ENCODE measurements around the gene SLC37A1.

Gene SLC37A1

DNA sequence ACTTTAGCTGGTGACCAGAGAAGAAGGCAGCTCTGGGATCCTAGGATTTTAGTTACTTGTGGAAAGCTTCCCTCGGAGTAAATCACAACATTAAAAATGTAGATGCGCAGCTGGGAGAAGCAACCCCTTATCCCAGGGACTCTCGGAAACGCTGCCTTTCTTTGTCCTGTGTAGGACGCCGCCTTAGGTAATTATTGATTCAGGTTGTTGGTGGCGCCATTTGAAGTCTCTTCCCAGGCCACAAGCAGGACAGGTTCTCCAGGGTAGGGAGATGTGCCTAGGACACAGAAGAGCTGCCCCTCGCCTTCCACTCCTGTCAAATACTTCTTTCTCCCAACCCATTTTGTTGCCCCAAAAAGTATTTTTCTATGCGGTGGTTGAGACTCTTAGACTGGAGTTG lies 10.3 kb downstream of the SLC37A1 start:
- Mint-ChIP-seq H3K27ac (no peak overlapping the region), H3K4me3 (no peak overlapping the region), H3K4me1 (ENCODE audit: low read depth) (peaks cover 36% of the 10 kb centered on the region), H3K27me3 (ENCODE audit: low read depth) (no peaks in the 10 kb centered on the region), H3K36me3 (ENCODE audit: low read depth) (peaks cover 47% of the 10 kb centered on the region), H3K9me3 (no peaks in the 10 kb centered on the region)

DNA sequence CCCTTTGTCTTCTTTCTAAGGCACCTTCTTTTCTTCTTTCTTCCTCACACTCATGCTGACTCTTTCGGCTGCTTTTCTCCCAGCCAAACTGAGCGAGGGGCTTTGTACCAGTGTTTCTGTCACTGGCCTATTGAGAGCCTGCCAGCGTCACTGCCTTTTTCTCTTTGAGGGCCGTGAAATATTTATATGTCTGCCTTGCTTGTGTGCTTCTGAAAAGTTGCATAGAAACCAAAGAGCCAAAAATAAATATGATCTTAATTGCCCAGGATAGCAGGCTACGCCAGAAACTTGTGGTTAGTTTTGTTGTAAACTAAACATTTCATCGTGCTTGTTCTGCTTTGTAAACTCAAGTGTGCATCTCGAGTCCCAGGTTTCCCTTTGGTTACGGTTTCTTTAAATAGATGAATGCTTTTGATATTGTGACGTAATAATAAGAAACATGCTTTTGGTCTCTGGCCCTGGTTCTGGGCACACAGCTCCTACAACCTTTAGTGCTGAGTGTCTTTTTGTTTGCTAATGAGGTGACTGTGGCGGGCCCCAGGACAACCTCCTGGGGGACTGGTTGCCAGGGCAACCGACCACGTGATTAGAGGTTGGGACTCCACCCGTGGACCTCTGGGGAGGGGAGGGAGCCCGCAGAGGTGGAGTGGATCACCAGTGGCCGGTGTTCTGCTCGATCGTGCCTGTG lies 10.8 kb downstream of the SLC37A1 start:
- Mint-ChIP-seq H3K4me1 (ENCODE audit: low read depth) (peaks cover 36% of the 10 kb centered on the region), H3K27ac (no peak overlapping the region), H3K27me3 (ENCODE audit: low read depth) (no peaks in the 10 kb centered on the region), H3K4me3 (no peak overlapping the region), H3K9me3 (no peaks in the 10 kb centered on the region), H3K36me3 (ENCODE audit: low read depth) (peaks cover 47% of the 10 kb centered on the region)

DNA sequence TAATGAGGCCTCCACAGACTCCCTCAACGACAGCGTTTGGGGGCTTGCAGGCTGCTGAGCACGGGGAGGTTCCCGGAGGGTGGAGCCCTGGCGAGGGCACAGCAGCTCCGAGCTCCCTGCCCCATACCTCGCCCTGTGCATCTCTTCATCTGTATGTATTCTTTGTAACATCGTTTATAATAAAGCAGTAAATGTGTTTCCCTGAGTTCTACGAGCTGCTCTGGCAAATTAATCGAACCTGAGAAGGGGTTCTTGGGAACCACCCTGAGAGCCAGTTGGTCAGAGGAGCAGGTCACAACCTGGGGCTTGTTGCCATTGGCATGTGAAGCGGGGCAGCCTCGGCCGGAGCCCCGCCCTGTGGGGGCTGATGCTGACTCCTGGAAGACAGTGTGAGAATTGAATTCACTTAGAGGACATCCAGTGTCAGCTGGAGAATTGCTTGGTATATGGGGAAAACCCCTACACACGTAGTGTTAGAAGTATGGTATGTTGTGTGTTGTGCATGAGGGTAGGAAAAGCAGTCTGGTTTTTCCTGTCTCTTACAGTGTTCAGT lies 11.5 kb downstream of the SLC37A1 start:
- no peaks in the 10 kb centered on the region for H3K27me3 Mint-ChIP-seq (ENCODE audit: low read depth)
- no peak overlapping the region for H3K27ac Mint-ChIP-seq
- H3K4me1 Mint-ChIP-seq (ENCODE audit: low read depth) = peaks cover 38% of the 10 kb centered on the region
- no peak overlapping the region for H3K4me3 Mint-ChIP-seq
- no peaks in the 10 kb centered on the region for H3K9me3 Mint-ChIP-seq
- H3K36me3 Mint-ChIP-seq (ENCODE audit: low read depth) = peaks cover 41% of the 10 kb centered on the region

DNA sequence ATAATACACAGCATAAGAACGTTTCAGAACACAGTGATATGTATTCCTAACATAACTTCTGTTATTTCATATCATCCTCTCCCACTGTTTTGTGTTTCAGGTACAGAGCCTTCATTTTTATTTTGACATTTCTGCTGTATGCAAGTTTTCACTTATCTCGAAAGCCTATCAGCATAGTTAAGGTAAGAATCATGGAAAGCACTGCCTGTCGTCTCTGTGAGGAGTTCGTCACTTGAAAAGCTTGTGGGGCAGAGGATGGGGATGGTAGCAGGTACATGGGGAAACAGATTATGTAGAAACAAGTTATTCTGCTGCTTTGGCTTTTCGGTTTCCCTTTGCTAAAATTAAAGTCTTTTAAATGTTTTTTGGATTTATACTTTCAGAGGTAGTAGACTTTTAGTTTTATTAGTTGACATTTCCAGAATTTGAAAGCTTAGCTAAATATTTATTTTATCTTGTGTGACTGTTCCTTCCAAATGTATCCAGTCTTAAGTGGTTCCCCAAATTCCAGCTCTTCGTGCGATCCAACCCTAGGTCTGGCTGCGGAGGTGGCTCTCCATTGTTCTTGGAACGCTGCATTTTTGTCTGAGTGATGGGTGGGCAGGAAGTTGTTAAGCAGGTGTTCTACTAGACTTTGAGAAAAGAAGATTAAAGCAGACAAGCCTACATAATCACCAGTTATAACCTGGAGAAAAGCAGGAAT lies 12.2 kb downstream of the SLC37A1 start:
- Mint-ChIP-seq H3K4me1 (ENCODE audit: low read depth) (peaks cover 42% of the 10 kb centered on the region), H3K9me3 (no peaks in the 10 kb centered on the region), H3K4me3 (no peak overlapping the region), H3K36me3 (ENCODE audit: low read depth) (peaks cover 34% of the 10 kb centered on the region), H3K27me3 (ENCODE audit: low read depth) (no peaks in the 10 kb centered on the region), H3K27ac (no peak overlapping the region)

DNA sequence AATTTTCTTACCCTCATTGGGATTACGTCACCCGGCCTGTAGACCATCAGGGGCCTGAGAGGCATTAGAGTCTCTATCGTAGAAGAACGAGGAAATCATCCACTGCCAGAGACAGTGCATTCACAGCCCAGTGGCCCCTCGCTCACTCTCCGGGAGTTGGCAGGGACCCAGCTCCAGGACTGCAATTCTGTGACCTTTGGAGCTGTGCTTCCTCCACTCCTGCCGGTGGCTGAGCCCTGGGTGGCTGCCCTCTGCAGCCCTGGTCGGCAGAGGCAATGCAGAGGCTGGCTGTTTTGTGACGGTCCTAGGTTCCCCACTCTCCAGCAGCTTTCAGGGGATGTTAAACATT lies 12.7 kb downstream of the SLC37A1 start:
- no peaks in the 10 kb centered on the region for H3K9me3 Mint-ChIP-seq
- peaks cover 34% of the 10 kb centered on the region for H3K36me3 Mint-ChIP-seq (ENCODE audit: low read depth)
- H3K27ac Mint-ChIP-seq = no peak overlapping the region
- no peaks in the 10 kb centered on the region for H3K27me3 Mint-ChIP-seq (ENCODE audit: low read depth)
- H3K4me3 Mint-ChIP-seq = no peak overlapping the region
- peaks cover 42% of the 10 kb centered on the region for H3K4me1 Mint-ChIP-seq (ENCODE audit: low read depth)

DNA sequence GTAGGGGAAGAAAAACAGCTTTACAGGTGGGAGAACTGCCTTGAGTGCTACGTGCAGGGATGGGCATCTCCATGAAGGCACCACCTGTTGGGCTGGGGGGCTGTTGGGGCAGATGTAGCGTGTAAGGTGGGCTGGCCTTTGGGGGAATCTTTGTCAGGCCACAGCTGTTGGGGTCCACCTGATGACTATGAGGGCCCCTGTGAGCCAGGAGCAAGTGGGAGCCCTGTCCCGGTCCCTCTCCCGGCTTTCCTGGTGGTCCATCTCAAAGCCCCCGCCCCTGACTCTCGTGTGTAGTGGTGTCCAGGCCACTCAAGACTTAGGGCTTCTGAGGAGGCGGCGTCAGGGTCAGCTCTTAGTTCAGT lies 13.5 kb downstream of the SLC37A1 start:
- H3K4me3 Mint-ChIP-seq = peak overlapping the region; percentile 30
- no peaks in the 10 kb centered on the region for H3K27me3 Mint-ChIP-seq (ENCODE audit: low read depth)
- peaks cover 40% of the 10 kb centered on the region for H3K4me1 Mint-ChIP-seq (ENCODE audit: low read depth)
- H3K27ac Mint-ChIP-seq = peak overlapping the region; percentile 47
- no peaks in the 10 kb centered on the region for H3K9me3 Mint-ChIP-seq
- H3K36me3 Mint-ChIP-seq (ENCODE audit: low read depth) = peaks cover 28% of the 10 kb centered on the region

DNA sequence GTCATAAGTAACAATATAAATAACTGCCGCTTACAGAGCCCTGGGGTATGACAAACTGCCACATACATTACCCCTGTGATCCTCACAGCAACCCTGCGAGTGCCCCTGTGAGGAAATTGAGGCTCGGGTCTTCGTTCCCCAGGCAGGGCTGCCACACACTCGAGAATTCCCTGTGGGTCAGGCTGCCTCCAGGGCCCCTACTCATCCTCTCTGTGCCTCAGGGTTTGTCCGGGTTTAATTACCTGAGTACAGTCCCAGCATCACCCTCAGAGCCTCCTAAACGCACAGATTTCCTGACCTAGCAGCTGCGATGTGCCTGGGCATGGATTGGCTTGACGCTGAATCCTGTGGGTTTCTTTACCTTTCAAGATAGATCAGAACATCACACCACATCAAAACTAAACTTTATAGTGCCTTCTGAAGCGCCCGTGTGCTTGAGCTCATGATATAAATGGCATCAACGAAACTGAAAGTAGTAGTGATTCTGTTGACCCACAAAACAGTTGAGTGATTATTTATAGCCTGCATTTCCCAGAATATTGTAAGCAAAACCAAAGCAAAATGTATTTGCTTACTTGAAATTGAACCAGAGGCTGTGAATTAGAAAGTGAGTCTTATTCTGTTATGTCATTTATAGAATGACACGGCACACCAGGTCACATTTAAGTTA lies 14.0 kb downstream of the SLC37A1 start:
- peak overlapping the region; percentile 85 for H3K27ac Mint-ChIP-seq
- peak overlapping the region; percentile 76 for H3K4me3 Mint-ChIP-seq
- peaks cover 29% of the 10 kb centered on the region for H3K36me3 Mint-ChIP-seq (ENCODE audit: low read depth)
- H3K9me3 Mint-ChIP-seq = no peaks in the 10 kb centered on the region
- H3K4me1 Mint-ChIP-seq (ENCODE audit: low read depth) = peaks cover 40% of the 10 kb centered on the region
- H3K27me3 Mint-ChIP-seq (ENCODE audit: low read depth) = no peaks in the 10 kb centered on the region

DNA sequence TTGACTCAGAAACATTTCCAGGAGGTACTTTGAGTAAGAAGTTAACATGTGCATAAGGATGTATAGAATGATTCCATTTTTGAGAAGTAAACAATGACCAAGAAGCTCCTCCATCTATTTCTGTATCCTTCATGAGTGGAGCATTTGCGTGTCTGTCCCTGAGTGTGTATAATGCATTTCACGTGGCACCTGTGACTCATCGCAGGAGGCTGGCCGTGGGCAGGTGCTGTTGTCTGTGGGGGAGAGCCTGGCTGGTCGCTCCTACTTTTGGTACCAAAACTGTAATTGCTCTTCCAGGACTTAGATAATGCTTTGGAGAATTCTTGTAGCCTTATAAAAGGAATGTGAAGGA lies 16.5 kb downstream of the SLC37A1 start:
- no peak overlapping the region for H3K4me3 Mint-ChIP-seq
- H3K9me3 Mint-ChIP-seq = no peaks in the 10 kb centered on the region
- H3K36me3 Mint-ChIP-seq (ENCODE audit: low read depth) = peaks cover 20% of the 10 kb centered on the region
- no peak overlapping the region for H3K27ac Mint-ChIP-seq
- no peaks in the 10 kb centered on the region for H3K27me3 Mint-ChIP-seq (ENCODE audit: low read depth)
- H3K4me1 Mint-ChIP-seq (ENCODE audit: low read depth) = peaks cover 35% of the 10 kb centered on the region

DNA sequence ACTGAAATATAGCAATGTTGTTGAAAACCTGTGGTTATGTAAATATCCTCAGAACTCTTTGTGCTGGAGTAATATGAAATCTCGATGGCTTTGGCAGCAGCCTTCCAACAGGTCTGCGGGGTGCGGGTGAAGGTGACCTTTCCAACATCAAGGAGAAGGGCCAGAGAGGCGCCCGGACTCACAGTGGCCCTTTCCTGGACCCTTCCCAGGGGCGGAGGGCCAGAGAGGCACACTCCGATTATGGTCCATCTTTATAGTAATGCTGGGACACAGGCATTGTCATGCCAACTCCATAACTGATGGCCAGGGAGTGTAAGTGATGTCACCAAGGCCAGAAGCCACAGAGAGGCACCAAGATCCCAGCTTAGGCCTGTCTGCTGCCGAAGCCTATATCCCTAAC lies 18.1 kb downstream of the SLC37A1 start:
- Mint-ChIP-seq H3K27ac (no peak overlapping the region), H3K4me3 (no peak overlapping the region), H3K4me1 (ENCODE audit: low read depth) (peaks cover 25% of the 10 kb centered on the region), H3K27me3 (ENCODE audit: low read depth) (no peaks in the 10 kb centered on the region), H3K9me3 (no peaks in the 10 kb centered on the region), H3K36me3 (ENCODE audit: low read depth) (peaks cover 20% of the 10 kb centered on the region)

DNA sequence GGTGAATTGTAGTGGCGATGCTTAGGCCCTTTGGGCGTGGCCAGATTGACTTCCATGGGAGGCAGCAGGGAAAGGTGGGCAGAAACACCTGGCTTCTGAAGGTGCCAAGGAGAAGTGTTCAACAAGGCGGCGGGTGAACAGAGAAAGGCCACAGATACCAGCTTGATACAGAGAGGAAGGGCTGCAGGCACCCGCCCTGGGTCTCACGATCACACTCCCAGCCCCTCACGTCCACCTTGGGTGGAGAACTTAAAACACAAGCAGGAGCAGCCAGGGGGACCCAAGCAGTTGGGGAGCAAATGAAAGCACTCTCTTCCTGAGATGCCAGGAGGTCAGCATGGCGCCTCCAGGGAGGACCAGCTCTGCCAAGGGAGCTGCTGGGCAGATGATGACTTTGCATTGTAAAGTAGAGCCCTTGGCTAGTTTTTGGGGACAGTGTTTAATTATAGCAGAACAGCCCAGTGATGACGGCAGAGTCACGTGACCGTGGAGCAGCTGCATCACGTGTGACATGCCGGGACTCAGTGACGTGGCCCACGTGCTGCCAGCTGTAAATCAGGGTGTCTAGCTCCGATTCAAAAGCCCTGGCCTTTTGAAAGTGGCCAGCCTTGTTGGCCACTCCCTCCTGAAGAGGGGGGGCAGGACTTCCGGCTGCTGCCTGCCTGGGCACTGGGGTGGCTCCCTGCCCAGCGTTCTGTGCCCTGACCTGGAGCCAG lies 19.0 kb downstream of the SLC37A1 start:
- Mint-ChIP-seq H3K36me3 (ENCODE audit: low read depth) (peaks cover 17% of the 10 kb centered on the region), H3K27ac (no peak overlapping the region), H3K4me1 (ENCODE audit: low read depth) (peaks cover 18% of the 10 kb centered on the region), H3K9me3 (no peaks in the 10 kb centered on the region), H3K27me3 (ENCODE audit: low read depth) (no peaks in the 10 kb centered on the region), H3K4me3 (no peak overlapping the region)

DNA sequence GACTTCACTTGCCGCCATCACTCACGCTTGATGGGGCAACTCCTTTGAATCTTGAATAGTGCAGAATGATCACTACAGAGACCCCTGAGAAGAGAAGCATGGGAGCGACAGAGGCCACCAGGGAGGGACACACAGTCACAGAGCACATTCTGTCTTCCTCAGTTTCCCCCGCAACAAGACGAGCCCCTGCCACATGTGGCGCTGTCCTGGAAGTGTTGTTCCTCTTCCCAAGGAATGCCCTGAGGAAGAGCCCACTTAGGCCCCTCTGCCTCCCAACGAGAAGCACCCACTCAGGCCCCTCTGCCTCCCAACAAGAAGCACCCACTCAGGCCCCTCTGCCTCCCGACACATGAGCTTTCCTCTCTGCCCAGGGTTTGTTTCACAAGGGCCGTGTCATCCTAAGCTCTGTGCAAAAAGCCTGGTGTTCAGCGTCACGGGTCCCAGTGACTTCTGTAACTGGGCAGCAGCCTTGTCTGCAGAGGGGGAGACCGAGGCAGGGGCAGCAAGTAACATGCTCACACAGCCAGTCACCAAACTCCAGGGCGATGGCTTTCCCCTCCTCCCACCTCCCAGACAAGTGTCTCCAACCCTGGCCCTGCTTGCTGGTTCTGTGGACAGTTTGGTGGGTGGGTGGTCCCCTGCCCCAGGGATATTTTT lies 19.8 kb downstream of the SLC37A1 start:
- Mint-ChIP-seq H3K36me3 (ENCODE audit: low read depth) (peaks cover 13% of the 10 kb centered on the region), H3K4me3 (no peak overlapping the region), H3K4me1 (ENCODE audit: low read depth) (peaks cover 11% of the 10 kb centered on the region), H3K27me3 (ENCODE audit: low read depth) (no peaks in the 10 kb centered on the region), H3K27ac (no peak overlapping the region), H3K9me3 (no peaks in the 10 kb centered on the region)

DNA sequence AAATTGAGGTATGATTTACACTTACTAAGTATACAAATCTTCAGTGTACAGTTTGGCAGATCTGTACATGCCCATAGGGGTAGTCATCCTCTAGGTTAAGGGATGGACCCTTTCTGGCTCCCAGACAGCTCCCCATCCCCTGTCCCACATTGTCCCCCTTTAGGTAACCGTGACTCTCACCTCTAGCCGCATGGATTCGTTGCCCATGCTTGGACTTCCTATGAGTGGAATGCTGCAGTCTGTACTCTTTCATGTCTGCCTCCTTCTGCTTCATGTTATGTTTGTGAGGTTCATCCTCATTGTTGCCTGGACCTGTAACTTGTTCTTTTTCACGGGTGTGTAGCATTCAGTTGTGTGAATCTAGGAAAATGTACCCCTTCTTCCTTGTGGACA lies 20.3 kb downstream of the SLC37A1 start:
- H3K9me3 Mint-ChIP-seq = no peaks in the 10 kb centered on the region
- H3K27ac Mint-ChIP-seq = peak overlapping the region; percentile 28
- no peaks in the 10 kb centered on the region for H3K27me3 Mint-ChIP-seq (ENCODE audit: low read depth)
- H3K4me3 Mint-ChIP-seq = peak overlapping the region; percentile 4
- peaks cover 11% of the 10 kb centered on the region for H3K4me1 Mint-ChIP-seq (ENCODE audit: low read depth)
- H3K36me3 Mint-ChIP-seq (ENCODE audit: low read depth) = peaks cover 13% of the 10 kb centered on the region

DNA sequence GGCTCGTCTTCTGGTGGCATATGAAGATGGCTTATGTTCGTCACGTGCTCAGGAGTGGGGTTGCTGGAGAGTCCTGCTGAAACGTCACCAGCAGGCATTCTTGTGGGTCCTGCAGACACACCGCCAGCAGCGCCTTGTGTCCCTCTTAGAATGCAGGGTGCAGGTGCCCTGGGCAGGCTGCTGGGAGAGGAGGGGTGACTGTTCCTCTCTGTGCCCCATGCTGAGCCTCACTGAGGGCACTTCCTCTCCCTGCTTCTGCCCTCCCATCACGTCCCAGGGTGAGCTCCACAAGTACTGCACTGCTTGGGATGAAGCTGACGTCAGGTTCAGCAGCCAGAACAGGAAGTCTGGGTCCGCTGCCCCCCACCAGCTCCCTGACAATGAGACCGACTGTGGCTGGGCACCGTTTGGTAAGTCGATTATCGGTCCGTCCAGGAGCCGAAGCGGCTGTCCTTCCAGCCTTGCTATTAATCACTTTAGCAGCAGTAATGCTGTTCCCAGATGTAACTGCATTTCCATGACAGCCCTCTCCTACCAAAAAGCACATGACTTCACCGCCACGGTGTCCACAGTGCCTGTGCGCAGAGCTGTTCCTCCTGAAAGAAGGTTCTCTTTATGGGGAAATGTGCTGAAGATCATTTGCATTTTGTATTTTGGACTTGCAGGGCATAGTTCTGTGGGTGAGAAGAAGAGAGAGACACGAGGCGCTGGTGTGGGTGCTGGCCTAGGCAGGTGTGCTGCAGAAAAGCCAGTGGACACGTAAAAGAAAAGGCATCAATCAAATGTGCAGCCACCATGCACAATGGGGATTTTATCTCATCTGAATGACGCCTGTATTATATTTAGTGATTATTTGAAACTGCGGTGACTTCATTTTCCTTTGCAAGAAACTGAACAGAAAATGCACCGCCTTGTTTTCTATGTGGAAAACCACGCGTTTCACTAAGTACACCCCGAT lies 21.0 kb downstream of the SLC37A1 start:
- Mint-ChIP-seq H3K27ac (no peak overlapping the region), H3K36me3 (ENCODE audit: low read depth) (peaks cover 13% of the 10 kb centered on the region), H3K27me3 (ENCODE audit: low read depth) (no peaks in the 10 kb centered on the region), H3K4me1 (ENCODE audit: low read depth) (peaks cover 9% of the 10 kb centered on the region), H3K9me3 (no peaks in the 10 kb centered on the region), H3K4me3 (peak overlapping the region; percentile 4)

Data from T-helper 1 cell treated with Interleukin-12 subunit alpha and Interleukin-12 subunit beta and Interleukin-4 antibody, amounts not matched to agents 30 μg/mL and 1 μg/mL, for 36 hours (primary cell).